Measurements from ENCODE around the gene DTNB.
"Not testable (repeated sequence)": the region's sequence is repeated elsewhere in the genome, so short reads cannot be mapped to it uniquely, and the experiment has no call there.

The DTNB gene

GRCh38 chr2:25620711-25621110 lies 52.7 kb downstream of the DTNB start:
- no peak for DNase-seq

GRCh38 chr2:25620077-25620476 lies 53.3 kb downstream of the DTNB start:
- no peak for DNase-seq

GRCh38 chr2:25619185-25619584 lies 54.2 kb downstream of the DTNB start:
- no peak for DNase-seq

GRCh38 chr2:25618676-25619075 lies 54.7 kb downstream of the DTNB start:
- DNase-seq: no peak

- no peak for DNase-seq
These were observed 55.3 kb downstream of the DTNB start for GRCh38 chr2:25617948-25618646.

- DNase-seq: no peak
These were observed 57.5 kb downstream of the DTNB start for GRCh38 chr2:25615920-25616319.

GRCh38 chr2:25615386-25615785 lies 58.0 kb downstream of the DTNB start:
- no peak for DNase-seq

- no peak for DNase-seq
These were observed 58.7 kb downstream of the DTNB start for GRCh38 chr2:25614711-25615110.

- no peak for DNase-seq
These were observed 64.7 kb downstream of the DTNB start for GRCh38 chr2:25608718-25609117.

GRCh38 chr2:25606892-25607291 lies 66.5 kb downstream of the DTNB start:
- no peak for DNase-seq

- DNase-seq: no peak
These were observed 71.0 kb downstream of the DTNB start for GRCh38 chr2:25602333-25602723.

- DNase-seq: not testable (repeated sequence)
These were observed 71.6 kb downstream of the DTNB start for GRCh38 chr2:25601711-25602332.

- no peak for DNase-seq
These were observed 74.5 kb downstream of the DTNB start for GRCh38 chr2:25598911-25599310.

GRCh38 chr2:25598332-25598731 lies 75.0 kb downstream of the DTNB start:
- DNase-seq: no peak

- DNase-seq: no peak
These were observed 75.5 kb downstream of the DTNB start for GRCh38 chr2:25597881-25598280.

GRCh38 chr2:25596516-25597244 lies 76.7 kb downstream of the DTNB start:
- DNase-seq: no peak

GRCh38 chr2:25595393-25595792 lies 78.0 kb downstream of the DTNB start:
- no peak for DNase-seq

GRCh38 chr2:25594991-25595390 lies 78.4 kb downstream of the DTNB start:
- no peak for DNase-seq

GRCh38 chr2:25592766-25593292 lies 80.5 kb downstream of the DTNB start:
- DNase-seq: no peak

- no peak for DNase-seq
These were observed 82.4 kb downstream of the DTNB start for GRCh38 chr2:25590921-25591505.

- no peak for DNase-seq
These were observed 83.6 kb downstream of the DTNB start for GRCh38 chr2:25589676-25590205.

GRCh38 chr2:25588576-25588975 lies 84.8 kb downstream of the DTNB start:
- DNase-seq: no peak

- no peak for DNase-seq
These were observed 86.0 kb downstream of the DTNB start for GRCh38 chr2:25587361-25587760.
